GM18508 (cell line): ENCODE data around the gene CEP350.
"Not testable (repeated sequence)": the region's sequence is repeated elsewhere in the genome, so short reads cannot be mapped to it uniquely, and the experiment has no call there.

ENCODE experiments used
- ATAC-seq: cut with Tn5 transposase; IDR thresholded peaks from one replicate; pipeline ENCODE4 v1.9.1; 2021; ENCODE audit warnings: moderate number of reproducible peaks; ENCODE audit not compliant: insufficient read depth, unreplicated experiment

The CEP350 gene

GRCh38 chr1:180112984-180113647 lies 158.5 kb downstream of the CEP350 start:
- ATAC-seq: no peak

- ATAC-seq: no peak
These were observed 159.9 kb downstream of the CEP350 start for GRCh38 chr1:180114396-180114945.

GRCh38 chr1:180116964-180117763 lies 162.6 kb downstream of the CEP350 start:
- ATAC-seq: no peak

- ATAC-seq: no peak
These were observed 163.1 kb downstream of the CEP350 start for GRCh38 chr1:180117764-180118116.

- no peak for ATAC-seq
These were observed 165.2 kb downstream of the CEP350 start for GRCh38 chr1:180119837-180120236.

GRCh38 chr1:180123463-180123936 lies 168.9 kb downstream of the CEP350 start:
- no peak for ATAC-seq

- ATAC-seq: no peak
These were observed 176.0 kb downstream of the CEP350 start for GRCh38 chr1:180130651-180131050.

- ATAC-seq: no peak
These were observed 176.9 kb downstream of the CEP350 start for GRCh38 chr1:180131510-180131909.

GRCh38 chr1:180133193-180133592 lies 178.6 kb downstream of the CEP350 start:
- ATAC-seq: no peak

- ATAC-seq: not testable (repeated sequence)
These were observed 179.1 kb downstream of the CEP350 start for GRCh38 chr1:180133688-180134087.

- no peak for ATAC-seq
These were observed 180.9 kb downstream of the CEP350 start for GRCh38 chr1:180135535-180135934.

- no peak for ATAC-seq
These were observed 181.8 kb downstream of the CEP350 start for GRCh38 chr1:180136331-180136967.

- no peak for ATAC-seq
These were observed 182.4 kb downstream of the CEP350 start for GRCh38 chr1:180136968-180137356.

- ATAC-seq: no peak
These were observed 183.2 kb downstream of the CEP350 start for GRCh38 chr1:180137776-180138175.

GRCh38 chr1:180141381-180141934 lies 186.8 kb downstream of the CEP350 start:
- ATAC-seq: no peak

GRCh38 chr1:180143359-180143758 lies 188.7 kb downstream of the CEP350 start:
- ATAC-seq: no peak

GRCh38 chr1:180144659-180145357 lies 190.2 kb downstream of the CEP350 start:
- no peak for ATAC-seq

- ATAC-seq: no peak
These were observed 190.8 kb downstream of the CEP350 start for GRCh38 chr1:180145446-180145845.

- ATAC-seq: no peak
These were observed 196.4 kb downstream of the CEP350 start for GRCh38 chr1:180150982-180151381.

GRCh38 chr1:180151508-180151907 lies 196.9 kb downstream of the CEP350 start:
- ATAC-seq: no peak
